Upper lobe of right lung (tissue), 1 donor: ENCODE data around the gene ZNF544. TPM values are rescaled to one million over a fixed set of nuclear protein-coding genes. Genes with fewer than 3 reads are reported as not detected.

Experiments used
- ATAC-seq: fragments of 200-7000 bp; cut with Tn5 transposase; one replicate; pipeline ENCODE4 v1.9.1; 2020; ENCODE audit warnings: mild to moderate bottlenecking, moderate library complexity
- DNase-seq: peaks from one replicate; pipeline ENCODE4 v3.0.0-alpha.2; 2020
- H3K27ac ChIP-seq: fragments of 200-600 bp; one replicate; pipeline ENCODE4 v1.8.0; 2022
- H3K27me3 ChIP-seq: fragments of 200-600 bp; one replicate; pipeline ENCODE4 v1.8.0; 2022; ENCODE audit warnings: mild to moderate bottlenecking
- H3K36me3 ChIP-seq: fragments of 200-600 bp; one replicate; pipeline ENCODE4 v1.8.0; 2022
- H3K4me1 ChIP-seq: fragments of 200-600 bp; one replicate; pipeline ENCODE4 v1.8.0; 2022
- H3K4me3 ChIP-seq: fragments of 200-600 bp; one replicate; pipeline ENCODE4 v1.8.0; 2022; ENCODE audit warnings: mild to moderate bottlenecking
- H3K9me3 ChIP-seq: fragments of 200-600 bp; one replicate; pipeline ENCODE4 v1.8.0; 2022
- intact Hi-C: fragments of 100-400 bp; cut with DNase I; formaldehyde crosslinking; loops from one replicate; pipeline ENCODE4 v1.11.0; 2022
- total RNA-seq: library from RNA; stranded (reverse); fragmentation: NEBNext Ultra II Directional; extraction: Animal tissue kit (Norgen Biotek cat#: 25700); gene quantifications from one replicate; pipeline ENCODE4 v1.2.1, GENCODE V29; 2021
- TF ChIP-seq, protein P1 (sequence below): fragments of 200-600 bp; IDR thresholded peaks from one replicate; pipeline ENCODE4 v1.8.0; 2022; ENCODE audit warnings: antibody characterized with exemption
- donor health status: DM: no; HTN: yes; CAD: no; lungs with severe emphysema.

The ZNF544 gene
- total RNA-seq, 1 donor from 2014 or later: 27.0 TPM

GRCh38 chr19:58196901-58197616 is 31.7 kb upstream of the ZNF544 start:
- DNase-seq (no peak), ATAC-seq (no peak)
- TF ChIP-seq, protein P1, sequence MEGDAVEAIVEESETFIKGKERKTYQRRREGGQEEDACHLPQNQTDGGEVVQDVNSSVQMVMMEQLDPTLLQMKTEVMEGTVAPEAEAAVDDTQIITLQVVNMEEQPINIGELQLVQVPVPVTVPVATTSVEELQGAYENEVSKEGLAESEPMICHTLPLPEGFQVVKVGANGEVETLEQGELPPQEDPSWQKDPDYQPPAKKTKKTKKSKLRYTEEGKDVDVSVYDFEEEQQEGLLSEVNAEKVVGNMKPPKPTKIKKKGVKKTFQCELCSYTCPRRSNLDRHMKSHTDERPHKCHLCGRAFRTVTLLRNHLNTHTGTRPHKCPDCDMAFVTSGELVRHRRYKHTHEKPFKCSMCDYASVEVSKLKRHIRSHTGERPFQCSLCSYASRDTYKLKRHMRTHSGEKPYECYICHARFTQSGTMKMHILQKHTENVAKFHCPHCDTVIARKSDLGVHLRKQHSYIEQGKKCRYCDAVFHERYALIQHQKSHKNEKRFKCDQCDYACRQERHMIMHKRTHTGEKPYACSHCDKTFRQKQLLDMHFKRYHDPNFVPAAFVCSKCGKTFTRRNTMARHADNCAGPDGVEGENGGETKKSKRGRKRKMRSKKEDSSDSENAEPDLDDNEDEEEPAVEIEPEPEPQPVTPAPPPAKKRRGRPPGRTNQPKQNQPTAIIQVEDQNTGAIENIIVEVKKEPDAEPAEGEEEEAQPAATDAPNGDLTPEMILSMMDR: no peak
- Histone ChIP-seq H3K4me1 (no peaks in the 10 kb centered on the region), H3K4me3 (no peak overlapping the region), H3K27ac (no peak overlapping the region), H3K36me3 (peaks cover 51% of the 10 kb centered on the region), H3K9me3 (peaks cover 100% of the 10 kb centered on the region), H3K27me3 (no peaks in the 10 kb centered on the region)
- intact Hi-C loops: no loop called here

GRCh38 chr19:58203814-58204475 is 24.8 kb upstream of the ZNF544 start:
- Histone ChIP-seq H3K27me3 (no peaks in the 10 kb centered on the region), H3K4me1 (no peaks in the 10 kb centered on the region), H3K36me3 (peaks cover 31% of the 10 kb centered on the region), H3K4me3 (no peak overlapping the region), H3K9me3 (peaks cover 100% of the 10 kb centered on the region), H3K27ac (no peak overlapping the region)
- DNase-seq (no peak), ATAC-seq (no peak)
- TF ChIP-seq, protein P1: no peak
- intact Hi-C loops: no loop called here

DNA sequence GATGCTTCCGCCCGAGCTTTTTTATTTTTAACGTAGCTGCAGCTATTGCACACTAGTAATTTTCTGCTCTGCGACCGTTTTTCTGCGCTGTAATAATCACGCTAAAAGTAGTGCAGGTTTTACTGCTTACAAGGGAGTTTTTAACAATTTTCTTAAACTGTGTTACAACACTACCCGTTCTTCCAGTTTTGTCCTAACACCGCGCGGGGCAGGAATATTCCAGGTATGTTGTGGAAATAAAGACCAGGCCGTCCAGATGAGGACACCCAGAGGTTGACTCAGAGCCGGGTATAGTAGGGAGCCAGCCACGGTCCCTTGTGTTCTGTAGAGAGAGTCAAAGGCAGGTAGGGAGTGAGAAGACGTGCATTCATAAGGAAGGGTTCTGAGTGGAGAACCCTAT is 24.1 kb upstream of the ZNF544 start:
- H3K36me3 ChIP-seq: peaks cover 37% of the 10 kb centered on the region
- peaks cover 100% of the 10 kb centered on the region for H3K9me3 ChIP-seq
- TF ChIP-seq, protein P1: no peak
- no peak overlapping the region for H3K4me3 ChIP-seq
- H3K4me1 ChIP-seq: no peaks in the 10 kb centered on the region
- H3K27me3 ChIP-seq: no peaks in the 10 kb centered on the region
- intact Hi-C loops: no loop called here
- DNase-seq (no peak), ATAC-seq (no peak)
- H3K27ac ChIP-seq: no peak overlapping the region

DNA sequence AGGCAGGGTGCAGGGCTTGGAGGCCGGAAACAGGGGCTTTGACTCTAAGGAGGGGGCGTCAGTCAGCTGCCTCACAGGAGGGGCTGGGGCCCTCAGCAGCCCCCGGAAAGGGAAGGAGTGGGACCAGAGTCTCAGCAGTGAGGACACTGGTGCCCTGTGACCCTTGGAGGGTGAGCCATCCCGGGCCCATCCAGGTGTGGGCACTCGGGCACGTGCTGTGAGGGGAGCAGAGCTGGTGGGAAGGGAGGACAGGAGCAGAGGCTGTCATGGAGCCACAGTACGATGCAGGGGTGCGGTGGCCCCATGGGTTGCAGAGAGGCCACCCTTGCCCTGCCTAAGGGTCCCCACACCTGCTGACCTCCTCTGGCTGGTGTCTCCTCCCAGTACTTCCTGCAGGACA is 19.1 kb upstream of the ZNF544 start:
- H3K9me3 ChIP-seq: peaks cover 99% of the 10 kb centered on the region
- no peak overlapping the region for H3K27ac ChIP-seq
- TF ChIP-seq, protein P1: no peak
- ATAC-seq (no peak), DNase-seq (no peak)
- H3K36me3 ChIP-seq: peaks cover 64% of the 10 kb centered on the region
- no peaks in the 10 kb centered on the region for H3K4me1 ChIP-seq
- intact Hi-C loops: no loop called here
- H3K27me3 ChIP-seq: no peaks in the 10 kb centered on the region
- H3K4me3 ChIP-seq: no peak overlapping the region

DNA sequence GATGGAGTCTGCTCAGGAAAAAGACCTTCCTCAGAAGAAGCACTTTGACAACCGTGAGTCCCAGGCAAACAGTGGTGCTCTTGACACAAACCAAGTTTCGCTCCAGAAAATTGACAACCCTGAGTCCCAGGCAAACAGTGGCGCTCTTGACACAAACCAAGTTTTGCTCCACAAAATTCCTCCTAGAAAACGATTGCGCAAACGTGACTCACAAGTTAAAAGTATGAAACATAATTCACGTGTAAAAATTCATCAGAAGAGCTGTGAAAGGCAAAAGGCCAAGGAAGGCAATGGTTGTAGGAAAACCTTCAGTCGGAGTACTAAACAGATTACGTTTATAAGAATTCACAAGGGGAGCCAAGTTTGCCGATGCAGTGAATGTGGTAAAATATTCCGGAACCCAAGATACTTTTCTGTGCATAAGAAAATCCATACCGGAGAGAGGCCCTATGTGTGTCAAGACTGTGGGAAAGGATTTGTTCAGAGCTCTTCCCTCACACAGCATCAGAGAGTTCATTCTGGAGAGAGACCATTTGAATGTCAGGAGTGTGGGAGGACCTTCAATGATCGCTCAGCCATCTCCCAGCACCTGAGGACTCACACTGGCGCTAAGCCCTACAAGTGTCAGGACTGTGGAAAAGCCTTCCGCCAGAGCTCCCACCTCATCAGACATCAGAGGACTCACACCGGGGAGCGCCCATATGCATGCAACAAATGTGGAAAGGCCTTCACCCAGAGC is 16.2 kb upstream of the ZNF544 start:
- H3K36me3 ChIP-seq: peaks cover 52% of the 10 kb centered on the region
- H3K4me3 ChIP-seq: no peak overlapping the region
- H3K4me1 ChIP-seq: no peaks in the 10 kb centered on the region
- H3K27me3 ChIP-seq: no peaks in the 10 kb centered on the region
- no peak for DNase-seq
- intact Hi-C loops: no loop called here
- peaks cover 98% of the 10 kb centered on the region for H3K9me3 ChIP-seq
- TF ChIP-seq, protein P1: no peak
- ATAC-seq: no peak
- H3K27ac ChIP-seq: no peak overlapping the region
